ENCODE results near the gene PFKL.

GRCh38 chr21:44286086-44286715 is 13.7 kb upstream of the PFKL start:
- TF ChIP-seq EGR1 (IDR thresholded peaks at IDR 0.05) (no peak), EP300 (IDR thresholded peaks at IDR 0.05; ENCODE audit: borderline replicate concordance) (no peak), TAF1 (IDR thresholded peaks at IDR 0.05; ENCODE audit: low read depth) (no peak), RAD21 (IDR thresholded peaks at IDR 0.05; ENCODE audit: low read depth) (no peak), NFIC (IDR thresholded peaks at IDR 0.05) (no peak), MAX (IDR thresholded peaks at IDR 0.05) (no peak), TCF12 (IDR thresholded peaks at IDR 0.05; ENCODE audit: low read depth) (no peak), YY1 (IDR thresholded peaks at IDR 0.05; ENCODE audit: low read depth) (no peak), CEBPB (IDR thresholded peaks at IDR 0.05) (no peak), FOXM1 (IDR thresholded peaks at IDR 0.05; ENCODE audit: borderline replicate concordance, low read depth) (no peak)
